Transverse colon (tissue), 4 donors: Measurements from ENCODE around the gene CTBP1. TPM values are rescaled to one million over a fixed set of nuclear protein-coding genes. Genes with fewer than 3 reads are reported as not detected.
A peak's percentile ranks its signal among the peaks of the same experiment; 100 is the strongest.

Experiments used
- DNase-seq: peaks from one replicate; pipeline ENCODE4 v3.0.0-alpha.2; 2019
- H3K27ac ChIP-seq, 4 donors: fragments of 200-600 bp; sonication (generic); 2 replicates each; pipeline ENCODE4 v1.5.1; 2016 to 2018; ENCODE audit warnings: inconsistent platforms in 4 of 4
- H3K27me3 ChIP-seq: fragments of 200-600 bp; sonication (generic); 2 replicates; pipeline ENCODE4 v1.5.1; 2017; ENCODE audit warnings: inconsistent platforms
- H3K36me3 ChIP-seq, 4 donors: fragments of 200-600 bp; sonication (generic); 2 replicates each; pipeline ENCODE4 v1.5.1; 2017 to 2019; ENCODE audit warnings: inconsistent platforms in 4 of 4
- H3K4me1 ChIP-seq, 4 donors: fragments of 200-600 bp; sonication (generic); 2 replicates each; pipeline ENCODE4 v1.5.1; 2017 to 2020; ENCODE audit warnings: inconsistent platforms in 4 of 4
- H3K4me3 ChIP-seq, 4 donors: fragments of 200-600 bp; sonication (generic); 1 replicate in 1 of 4; 2 replicates in 3 of 4; pipeline versions ENCODE4 v1.5.1 to v1.6.1; 2017 to 2019; ENCODE audit warnings: inconsistent platforms in 4 of 4
- H3K9me3 ChIP-seq, 2 donors: fragments of 200-600 bp; sonication (generic); 2 replicates each; pipeline ENCODE4 v1.5.1; 2017 to 2019; ENCODE audit warnings: inconsistent platforms in 2 of 2
- CTCF ChIP-seq, 5 experiments: fragments of 200-600 bp in 3 of 5; fragments of 450-650 bp in 2 of 5; sonication (generic) in 3 of 5; IDR thresholded peaks; 1 replicate in 2 of 5; 2 replicates in 3 of 5; pipeline ENCODE4 v1.5.1; 2016 to 2017; ENCODE audit warnings: antibody characterized with exemption in 5 of 5, inconsistent platforms in 3 of 5, mild to moderate bottlenecking in 2 of 5, moderate library complexity in 1 of 5
- EP300 ChIP-seq: sonication (generic); formaldehyde crosslinking; IDR thresholded peaks from one replicate; pipeline ENCODE4 v1.6.1; 2017; ENCODE audit warnings: antibody characterized with exemption, low read depth
- POLR2A ChIP-seq: fragments of 450-650 bp; IDR thresholded peaks from one replicate; pipeline ENCODE4 v1.6.1; 2016; ENCODE audit warnings: antibody characterized with exemption, mild to moderate bottlenecking, moderate library complexity
- POLR2AphosphoS5 ChIP-seq, 3 donors: sonication (generic); formaldehyde crosslinking; IDR thresholded peaks; one replicate each; pipeline ENCODE4 v1.6.1; 2016; ENCODE audit warnings: antibody characterized with exemption in 3 of 3
- WGBS, 2 donors: methylation state at CpG; one replicate each; pipeline ENCODE4 v1.1.5; 2018; ENCODE audit warnings: low coverage in 1 of 2; 5-methylcytosine and 5-hydroxymethylcytosine counted together
- in situ Hi-C, 4 donors: fragments of 200-750 bp; cut with MboI; loops; one replicate each; pipeline versions ENCODE4 v1.15.0 to v1.15.1; 2017; ENCODE audit warnings: low sequenced_read_pairs in 3 of 4, low pct_ligation_motif_present in 1 of 4, low pct_unique_long_range_greater_than_20kb in 1 of 4
- intact Hi-C: fragments of 100-400 bp; cut with DNase I; formaldehyde crosslinking; loops from one replicate; pipeline ENCODE4 v1.15.1; 2023; ENCODE audit warnings: low total_unique reads
- total RNA-seq, 4 donors: library from RNA; depleted of rRNA; stranded (reverse); fragments of >200 nt; gene quantifications; one replicate each; pipeline ENCODE4 v1.1.0, GENCODE V29; 2016

The CTBP1 gene
- total RNA-seq, 4 donors from 2014 or later, result 183 to 457 (median 243) TPM

GRCh38 chr4:1168191-1169101, 80.5 kb downstream of the CTBP1 start:
- peak overlapping the region; percentile 58 to 83 (median 78) for H3K27ac ChIP-seq
- H3K4me1 ChIP-seq, result peaks cover 5 to 36% (median 31%) of the 10 kb centered on the region in 4 donors
- no peaks in the 10 kb centered on the region for H3K36me3 ChIP-seq
- DNase-seq, result no peak
- no peaks in the 10 kb centered on the region for H3K9me3 ChIP-seq
- intact Hi-C loops (no loop called here), in situ Hi-C loops (loop anchor here in 2 of 4 donors (25.0 kb wide), 1 partner anchor 94 kb away; no protein-coding TSS in a partner anchor)
- TF ChIP-seq POLR2A, result no peak
- no peak for TF ChIP-seq CTCF (IDR thresholded peaks at IDR 0.05)
- TF ChIP-seq POLR2AphosphoS5 (IDR thresholded peaks at IDR 0.05), result no peak
- TF ChIP-seq EP300, result no peak
- H3K4me3 ChIP-seq, result peak overlapping the region in 1 of 4 donors; percentile 62
- 81 to 100% methylated on average over 1 to 18 of the region's 21 CpGs for WGBS, 2 donors
- peaks cover 47% of the 10 kb centered on the region for H3K27me3 ChIP-seq

DNA sequence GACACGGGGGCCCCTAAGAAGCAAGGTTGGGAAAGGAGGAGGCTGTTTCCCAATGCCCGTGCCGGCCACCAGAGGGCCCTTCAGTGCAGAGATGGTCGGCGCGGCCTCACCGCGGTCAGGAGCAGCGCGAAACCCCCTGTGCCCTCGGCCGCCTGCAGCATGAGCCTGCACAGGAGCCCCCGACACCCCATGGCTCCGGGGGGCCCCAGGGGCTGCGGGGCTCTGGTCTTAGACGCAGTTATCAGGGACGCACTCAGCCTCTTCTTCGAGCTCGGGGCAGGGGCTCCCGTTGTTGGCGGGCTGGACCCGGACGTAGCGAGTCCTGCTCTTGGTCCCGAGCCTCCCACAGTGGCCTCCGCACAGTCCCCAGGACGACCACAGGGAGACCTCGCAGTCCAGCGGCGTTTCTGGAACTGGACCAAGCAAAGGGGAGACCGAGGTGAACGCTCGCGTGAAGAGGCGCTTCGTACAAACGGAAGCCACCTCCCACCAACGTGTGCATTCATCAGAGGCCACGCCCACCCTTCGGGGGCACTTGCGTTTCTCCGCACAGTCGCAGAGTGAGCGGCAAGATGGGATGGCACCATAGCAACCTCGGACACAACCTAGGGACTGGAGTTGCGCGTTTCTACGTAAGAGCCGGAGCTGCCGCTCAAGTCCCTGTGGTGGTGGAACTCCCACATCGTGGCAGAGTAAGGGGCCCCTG, 81.5 kb downstream of the CTBP1 start:
- Histone ChIP-seq H3K27ac (peak overlapping the region; percentile 58 to 83 (median 78)), H3K36me3 (no peaks in the 10 kb centered on the region), H3K4me3 (peak overlapping the region; percentile 35 to 78 (median 52)), H3K9me3 (no peaks in the 10 kb centered on the region), H3K4me1 (peaks cover 5 to 32% (median 29%) of the 10 kb centered on the region in 4 donors), H3K27me3 (peaks cover 39% of the 10 kb centered on the region)
- intact Hi-C loops, result no loop called here
- 1% methylated on average over 41 of the region's 51 CpGs; no CpG with 5 or more reads in 1 of the 2 donors for WGBS, 2 donors
- TF ChIP-seq CTCF (IDR thresholded peaks at IDR 0.05), result peak; percentile 90 to 96 (median 95)
- TF ChIP-seq POLR2A, result peak; percentile 36
- peak in 2 of 3 donors; percentile 10 to 51 for TF ChIP-seq POLR2AphosphoS5 (IDR thresholded peaks at IDR 0.05)
- TF ChIP-seq EP300, result no peak
- in situ Hi-C loops, result loop anchor here in 2 of 4 donors (25.0 kb wide), 1 partner anchor 95 kb away; no protein-coding TSS in a partner anchor
- peak; percentile 92 for DNase-seq

- TF ChIP-seq POLR2A, result no peak
- no peak for TF ChIP-seq EP300
- no peak for TF ChIP-seq POLR2AphosphoS5 (IDR thresholded peaks at IDR 0.05)
- no peak for TF ChIP-seq CTCF (IDR thresholded peaks at IDR 0.05)
- Histone ChIP-seq H3K4me3 (peak overlapping the region in 3 of 4 donors; percentile 43 to 78 (median 62)), H3K27me3 (peaks cover 32% of the 10 kb centered on the region), H3K4me1 (peaks cover 5 to 25% (median 22%) of the 10 kb centered on the region in 4 donors), H3K9me3 (no peaks in the 10 kb centered on the region), H3K27ac (peak overlapping the region in 2 of 4 donors; percentile 58 to 83), H3K36me3 (no peaks in the 10 kb centered on the region)
- intact Hi-C loops, result no loop called here
- no peak for DNase-seq
- WGBS, 2 donors, result 56 to 63% methylated on average over 6 to 23 of the region's 24 CpGs
- in situ Hi-C loops, result loop anchor here in 2 of 4 donors (25.0 kb wide), 1 partner anchor 96 kb away; no protein-coding TSS in a partner anchor
Measured at GRCh38 chr4:1166509-1167243, 82.3 kb downstream of the CTBP1 start.
